Pancreas (tissue), 10 donors: ENCODE results near the gene CLDND2. TPM values are rescaled to one million over a fixed set of nuclear protein-coding genes. Genes with fewer than 3 reads are reported as not detected.

Source experiments
- ATAC-seq, 4 donors: fragments of 200-7000 bp; cut with Tn5 transposase; one replicate each; pipeline versions ENCODE4 v1.8.0 to v1.9.1; 2020; ENCODE audit warnings: mild to moderate bottlenecking in 4 of 4, moderate library complexity in 4 of 4
- DNase-seq, 6 donors: peaks; one replicate each; pipeline ENCODE4 v3.0.0-alpha.2; 2020
- FAIRE-seq: peaks from 2 replicates; lab custom pipeline; 2012; peaks lifted over from hg19 to GRCh38; lab: Jason Lieb, UNC
- H3K27ac ChIP-seq, 4 donors: fragments of 200-600 bp; sonication (generic); 1 replicate in 3 of 4; 2 replicates in 1 of 4; pipeline versions ENCODE4 v1.5.0 to v1.8.0; 2020
- H3K27me3 ChIP-seq, 4 donors: fragments of 200-600 bp; one replicate each; pipeline ENCODE4 v1.8.0; 2021
- H3K36me3 ChIP-seq, 3 donors: fragments of 200-600 bp; sonication (generic) in 1 of 3; one replicate each; pipeline versions ENCODE4 v1.5.0 to v1.8.0; 2020 to 2021
- H3K4me1 ChIP-seq, 3 donors: fragments of 200-600 bp; one replicate each; pipeline ENCODE4 v1.8.0; 2021
- H3K4me3 ChIP-seq, 4 donors: fragments of 200-600 bp; sonication (generic) in 2 of 4; one replicate each; pipeline versions ENCODE4 v1.5.0 to v1.8.0; 2020 to 2021
- H3K9me3 ChIP-seq, 4 donors: fragments of 200-600 bp; one replicate each; pipeline ENCODE4 v1.8.0; 2021
- WGBS, 2 donors: extraction: QIAGEN DNeasy Blood & Tissue Kit; methylation state at CpG; one replicate each; pipeline ENCODE4 v1.1.7; 2013; 5-methylcytosine and 5-hydroxymethylcytosine counted together
- intact Hi-C, 3 donors: fragments of 100-400 bp; cut with DNase I; formaldehyde crosslinking; loops; one replicate each; pipeline versions ENCODE4 v1.11.1 to v1.14.2; 2022
- polyA plus RNA-seq, 2 donors: library from polyadenylated mRNA; stranded (reverse); fragments of 200-250 nt; gene quantifications; one replicate each; pipeline ENCODE4 v1.2.3, GENCODE V29; 2013
- total RNA-seq, 6 donors: library from RNA; stranded (reverse); fragmentation: NEBNext Ultra II Directional in 4 of 6; extraction: Animal tissue kit (Norgen Biotek cat#: 25700) in 4 of 6; gene quantifications; one replicate each; pipeline versions ENCODE4 v1.2.1 to v1.2.4, GENCODE V29; 2021 to 2023
- TF ChIP-seq, protein P1 (sequence below), 4 donors: fragments of 200-600 bp; sonication (generic) in 3 of 4; IDR thresholded peaks; one replicate each; pipeline versions ENCODE4 v1.5.0 to v1.8.0; 2021; ENCODE audit warnings: antibody characterized with exemption in 4 of 4
- donor health status: healthy with polysubstance abuse.
- donor health status: DM: no; HTN: no; CAD: no; lungs with moderate emphysema.
- donor health status: DM: no; HTN: no; CAD: no.
- donor health status: control.
- donor health status: control.
- donor health status: Bipolar disorder and iron deficiency.
- donor health status: DM: yes; HTN: yes; CAD: no.
- donor health status: DM: no; HTN: no; CAD: no.
- donor health status: DM: no; HTN: no; CAD: no.
- donor health status: DM: yes; HTN: yes; CAD: no.

CLDND2 gene
- total and polyA plus RNA-seq, 8 donors, result 0.46 to 7.7 (median 0.83) TPM; not detected in 1

DNA sequence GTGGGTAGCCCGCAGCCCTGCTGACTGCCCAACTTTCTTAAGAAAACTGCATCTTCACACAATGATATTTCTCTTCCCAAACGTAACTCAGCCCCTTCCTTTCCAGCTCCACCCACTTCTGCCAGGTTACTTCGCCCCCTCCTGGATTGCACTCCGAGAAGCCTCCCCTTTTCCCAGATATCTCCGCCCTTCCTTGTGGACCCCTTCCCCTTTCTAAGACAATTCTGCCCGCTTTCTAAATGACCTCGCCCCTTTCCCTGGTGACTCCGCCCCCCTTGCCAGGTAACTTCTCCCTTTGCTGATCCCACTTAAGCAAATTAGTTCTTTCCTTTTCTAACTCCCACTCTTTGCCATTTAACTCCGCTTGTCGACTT is 29.5 kb downstream of the CLDND2 start:
- Histone ChIP-seq H3K9me3 (no peaks in the 10 kb centered on the region), H3K36me3 (no peaks in the 10 kb centered on the region), H3K4me1 (peaks cover 0 to 5% (median 5%) of the 10 kb centered on the region in 3 donors), H3K27me3 (no peaks in the 10 kb centered on the region), H3K4me3 (peak overlapping the region; percentile 26 to 79 (median 52)), H3K27ac (peak overlapping the region in 1 of 4 donors; percentile 15)
- DNase-seq, result no peak
- WGBS, 2 donors, result 1 to 2% methylated on average over 10 of the region's 10 CpGs
- FAIRE-seq, result no peak
- ATAC-seq, result peak in 1 of 4 donors; percentile 1
- TF ChIP-seq, protein P1, sequence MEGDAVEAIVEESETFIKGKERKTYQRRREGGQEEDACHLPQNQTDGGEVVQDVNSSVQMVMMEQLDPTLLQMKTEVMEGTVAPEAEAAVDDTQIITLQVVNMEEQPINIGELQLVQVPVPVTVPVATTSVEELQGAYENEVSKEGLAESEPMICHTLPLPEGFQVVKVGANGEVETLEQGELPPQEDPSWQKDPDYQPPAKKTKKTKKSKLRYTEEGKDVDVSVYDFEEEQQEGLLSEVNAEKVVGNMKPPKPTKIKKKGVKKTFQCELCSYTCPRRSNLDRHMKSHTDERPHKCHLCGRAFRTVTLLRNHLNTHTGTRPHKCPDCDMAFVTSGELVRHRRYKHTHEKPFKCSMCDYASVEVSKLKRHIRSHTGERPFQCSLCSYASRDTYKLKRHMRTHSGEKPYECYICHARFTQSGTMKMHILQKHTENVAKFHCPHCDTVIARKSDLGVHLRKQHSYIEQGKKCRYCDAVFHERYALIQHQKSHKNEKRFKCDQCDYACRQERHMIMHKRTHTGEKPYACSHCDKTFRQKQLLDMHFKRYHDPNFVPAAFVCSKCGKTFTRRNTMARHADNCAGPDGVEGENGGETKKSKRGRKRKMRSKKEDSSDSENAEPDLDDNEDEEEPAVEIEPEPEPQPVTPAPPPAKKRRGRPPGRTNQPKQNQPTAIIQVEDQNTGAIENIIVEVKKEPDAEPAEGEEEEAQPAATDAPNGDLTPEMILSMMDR (IDR thresholded peaks at IDR 0.05), result no peak
- intact Hi-C loops, result loop anchor here in 1 of 3 donors (10.0 kb wide), 1 partner anchor 86 kb away; no protein-coding TSS in a partner anchor

DNA sequence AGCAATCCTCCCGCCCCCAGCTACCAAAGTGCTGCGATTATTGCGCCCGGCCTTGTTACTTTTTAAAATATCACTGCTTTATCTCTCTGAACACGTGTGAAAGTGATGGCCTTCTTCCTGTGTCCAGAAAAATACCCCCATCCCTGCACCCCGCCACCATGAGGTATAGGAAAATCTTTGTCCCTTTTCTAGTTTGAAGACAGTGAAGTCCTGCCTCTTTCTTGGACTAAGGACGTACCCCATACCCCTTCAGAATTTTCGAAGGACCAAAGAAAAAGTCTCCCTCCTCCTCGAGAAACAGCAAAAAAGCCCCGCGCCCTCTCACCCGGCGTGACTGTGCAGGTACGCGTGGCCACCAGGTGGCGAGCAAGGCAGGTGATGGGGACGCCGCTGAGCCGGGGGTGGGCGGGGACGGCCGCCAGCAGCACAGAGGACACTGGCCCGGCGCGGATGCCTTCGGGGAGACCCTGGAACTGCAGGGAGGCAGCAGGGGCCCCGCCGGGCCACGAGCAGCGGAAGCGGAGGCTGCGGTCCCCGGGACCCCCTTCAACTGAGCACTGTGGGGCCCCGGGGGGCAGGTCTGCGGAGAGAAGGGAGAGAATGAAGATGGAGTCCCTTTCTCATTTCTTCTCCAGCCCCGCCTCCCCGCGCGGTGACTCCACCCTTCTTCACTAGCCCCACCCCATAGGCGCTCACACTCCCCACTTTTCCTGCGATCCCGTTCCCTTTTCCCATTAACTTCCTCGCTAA is 30.1 kb downstream of the CLDND2 start:
- Histone ChIP-seq H3K27me3 (no peaks in the 10 kb centered on the region), H3K27ac (peak overlapping the region in 1 of 4 donors; percentile 15)
- intact Hi-C loops, result loop anchor here in 1 of 3 donors (10.0 kb wide), 1 partner anchor 86 kb away; no protein-coding TSS in a partner anchor

DNA sequence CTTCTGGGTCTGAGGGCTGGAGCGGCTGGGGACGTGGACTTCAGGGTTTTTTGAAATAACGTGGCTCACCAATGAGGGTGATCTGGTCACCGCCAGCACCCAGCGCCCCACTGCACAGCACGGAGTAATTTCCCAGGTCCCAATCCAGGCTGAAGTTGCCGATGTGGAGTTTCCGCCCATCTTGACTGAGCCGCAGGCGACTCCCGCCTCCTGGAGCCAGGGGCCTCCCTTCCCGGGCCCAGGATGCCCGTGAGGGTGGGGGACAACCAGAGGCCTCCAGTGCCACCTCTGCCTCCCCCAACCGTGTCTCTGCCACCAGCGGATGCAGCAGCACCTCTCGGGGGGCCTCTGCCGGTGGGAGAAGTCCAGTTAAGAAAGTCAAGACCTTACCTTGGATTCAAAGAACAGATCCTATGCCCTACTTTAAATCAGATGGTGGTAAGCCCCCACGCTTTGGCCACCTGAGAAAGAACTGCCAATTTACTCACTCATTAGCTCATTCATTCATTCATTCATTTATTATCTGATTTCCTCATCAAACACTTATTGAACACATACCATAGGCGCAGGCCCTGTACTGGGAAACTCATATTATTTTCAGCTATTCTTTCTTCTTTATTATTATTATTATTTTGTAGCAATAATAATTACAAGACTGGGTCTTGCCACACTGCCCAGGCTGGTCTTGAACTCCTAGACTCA is 30.8 kb downstream of the CLDND2 start:
- Histone ChIP-seq H3K9me3 (no peaks in the 10 kb centered on the region), H3K27me3 (no peaks in the 10 kb centered on the region), H3K4me1 (peaks cover 0 to 5% (median 5%) of the 10 kb centered on the region in 3 donors), H3K27ac (no peak overlapping the region), H3K36me3 (no peaks in the 10 kb centered on the region), H3K4me3 (no peak overlapping the region)
- TF ChIP-seq, protein P1 (IDR thresholded peaks at IDR 0.05), result no peak
- no peak for DNase-seq
- WGBS, 2 donors, result 68 to 77% methylated on average over 19 of the region's 19 CpGs
- ATAC-seq, result no peak
- no peak for FAIRE-seq
- intact Hi-C loops, result loop anchor here in 1 of 3 donors (10.0 kb wide), 1 partner anchor 87 kb away; no protein-coding TSS in a partner anchor

More for the DNA sequence above, 30.1 kb downstream of the CLDND2 start:
- ATAC-seq, result peak; percentile 80 to 91 (median 84)
- 2% methylated on average over 43 of the region's 43 CpGs for WGBS, 2 donors
- TF ChIP-seq, protein P1 (IDR thresholded peaks at IDR 0.05), result peak; percentile 66 to 87 (median 78)
- FAIRE-seq, result no peak
- peaks cover 0 to 5% (median 5%) of the 10 kb centered on the region in 3 donors for H3K4me1 ChIP-seq
- H3K4me3 ChIP-seq, result peak overlapping the region; percentile 26 to 79 (median 52)
- DNase-seq, result peak; percentile 67 to 92 (median 82)
- no peaks in the 10 kb centered on the region for H3K9me3 ChIP-seq
- no peaks in the 10 kb centered on the region for H3K36me3 ChIP-seq

GRCh38 chr19:51337141-51337860 is 31.5 kb downstream of the CLDND2 start:
- FAIRE-seq (no peak), DNase-seq (peak in 1 of 6 donors; percentile 76), ATAC-seq (no peak)
- Histone ChIP-seq H3K4me3 (no peak overlapping the region), H3K36me3 (no peaks in the 10 kb centered on the region), H3K27ac (no peak overlapping the region), H3K27me3 (no peaks in the 10 kb centered on the region), H3K9me3 (no peaks in the 10 kb centered on the region), H3K4me1 (peaks cover 0 to 5% (median 5%) of the 10 kb centered on the region in 3 donors)
- TF ChIP-seq, protein P1 (IDR thresholded peaks at IDR 0.05), result no peak
- WGBS, 2 donors, result 74 to 76% methylated on average over 13 of the region's 13 CpGs
- intact Hi-C loops, result loop anchor here in 1 of 3 donors (10.0 kb wide), 1 partner anchor 88 kb away; no protein-coding TSS in a partner anchor
